GM23338 (cell line): Measurements from ENCODE around the gene NDUFS2. TPM values are rescaled to one million over a fixed set of nuclear protein-coding genes. Genes with fewer than 3 reads are reported as not detected.

Experiments
- ATAC-seq: fragments of 200-7000 bp; cut with Tn5 transposase; 3 replicates; pipeline ENCODE4 v1.9.1; 2020
- DNase-seq: peaks from one replicate; pipeline ENCODE4 v3.0.0-alpha.2; 2015; ENCODE audit warnings: low spot score
- H2AFZ ChIP-seq: fragments of 200-600 bp; sonication (generic); 2 replicates; pipeline ENCODE4 v1.8.0; 2016; ENCODE audit warnings: antibody characterized with exemption, mild to moderate bottlenecking, moderate library complexity
- H3F3A ChIP-seq: fragments of 200-600 bp; sonication (generic); replicated peaks from 2 replicates; pipeline ENCODE4 v1.8.0; 2017; ENCODE audit warnings: antibody characterized with exemption, mixed run types, low read depth
- H3K27ac ChIP-seq: fragments of 200-600 bp; sonication (generic); 2 replicates; pipeline ENCODE4 v1.6.1; 2016; ENCODE audit warnings: low read depth
- H3K27me3 ChIP-seq: fragments of 200-600 bp; sonication (generic); 2 replicates; pipeline ENCODE4 v1.8.0; 2016; ENCODE audit warnings: mild to moderate bottlenecking, mixed run types, moderate library complexity; ENCODE audit not compliant: insufficient read depth
- H3K36me3 ChIP-seq: fragments of 200-600 bp; sonication (generic); 2 replicates; pipeline ENCODE4 v1.8.0; 2016; ENCODE audit warnings: mild to moderate bottlenecking; ENCODE audit not compliant: insufficient read depth
- H3K4me1 ChIP-seq: fragments of 200-600 bp; sonication (generic); 2 replicates; pipeline ENCODE4 v1.8.0; 2016; ENCODE audit warnings: mild to moderate bottlenecking, moderate library complexity; ENCODE audit not compliant: insufficient read depth
- H3K4me2 ChIP-seq: fragments of 200-600 bp; sonication (generic); 2 replicates; pipeline ENCODE4 v1.7.1; 2017; ENCODE audit warnings: mixed run types
- H3K4me3 ChIP-seq: fragments of 200-600 bp; sonication (generic); 2 replicates; pipeline ENCODE4 v1.6.1; 2016; ENCODE audit warnings: mixed run types
- H3K79me2 ChIP-seq: fragments of 200-600 bp; sonication (generic); replicated peaks from 2 replicates; pipeline ENCODE4 v1.8.0; 2017; ENCODE audit warnings: mild to moderate bottlenecking; ENCODE audit not compliant: insufficient read depth
- H3K9me2 ChIP-seq: fragments of 200-600 bp; sonication (generic); 2 replicates; pipeline ENCODE4 v1.8.0; 2017; ENCODE audit not compliant: insufficient read depth
- H4K20me1 ChIP-seq: fragments of 200-600 bp; sonication (generic); replicated peaks from 2 replicates; pipeline ENCODE4 v1.8.0; 2017; ENCODE audit warnings: mild to moderate bottlenecking; ENCODE audit not compliant: insufficient read depth
- H3K27ac Mint-ChIP-seq: 2 replicates; pipeline ENCODE4 v1.8.0; 2020; ENCODE audit warnings: inconsistent platforms, mild to moderate bottlenecking, moderate library complexity, mixed read lengths
- H3K27me3 Mint-ChIP-seq: 3 replicates; pipeline ENCODE4 v1.8.0; 2022; ENCODE audit warnings: low read depth, mild to moderate bottlenecking, moderate library complexity, mixed read lengths, inconsistent platforms; ENCODE audit not compliant: insufficient read depth, poor library complexity
- H3K36me3 Mint-ChIP-seq: 3 replicates; pipeline ENCODE4 v1.8.0; 2021; ENCODE audit warnings: low read depth, mild to moderate bottlenecking, inconsistent platforms, moderate library complexity, mixed read lengths
- H3K4me1 Mint-ChIP-seq: 3 replicates; pipeline ENCODE4 v1.8.0; 2020; ENCODE audit warnings: mild to moderate bottlenecking, inconsistent platforms, mixed read lengths
- H3K4me3 Mint-ChIP-seq: 3 replicates; pipeline ENCODE4 v1.8.0; 2021; ENCODE audit warnings: moderate library complexity, mild to moderate bottlenecking, inconsistent platforms, mixed read lengths
- H3K9me3 Mint-ChIP-seq: 3 replicates; pipeline ENCODE4 v1.8.0; 2020; ENCODE audit warnings: moderate library complexity, mild to moderate bottlenecking, inconsistent platforms, mixed read lengths
- CREB1 ChIP-seq: fragments of 250-450 bp; sonication (Bioruptor Pico); IDR thresholded peaks from 2 replicates; pipeline ENCODE4 v1.5.0; 2020; ENCODE audit warnings: low read depth, mild to moderate bottlenecking, moderate library complexity
- EZH2phosphoT487 ChIP-seq: fragments of 200-600 bp; sonication (generic); IDR thresholded peaks from one replicate; pipeline ENCODE4 v1.8.1; 2018; ENCODE audit warnings: antibody characterized with exemption; ENCODE audit not compliant: unreplicated experiment
- JUNB ChIP-seq: IDR thresholded peaks from one replicate; pipeline ENCODE4 v1.6.1; 2016; ENCODE audit warnings: antibody characterized with exemption; ENCODE audit not compliant: unreplicated experiment
- NANOG ChIP-seq: IDR thresholded peaks from 2 replicates; pipeline ENCODE4 v1.6.1; 2016; ENCODE audit warnings: antibody characterized with exemption, borderline replicate concordance
- POLR2AphosphoS5 ChIP-seq: IDR thresholded peaks from 2 replicates; pipeline ENCODE4 v1.6.1; 2016; ENCODE audit warnings: antibody characterized with exemption, low read depth
- STAT1 ChIP-seq: IDR thresholded peaks from one replicate; pipeline ENCODE4 v1.6.1; 2016; ENCODE audit warnings: antibody characterized with exemption; ENCODE audit not compliant: unreplicated experiment
- ZNF114 ChIP-seq: fragments of 250-450 bp; sonication (Bioruptor Pico); IDR thresholded peaks from 2 replicates; pipeline ENCODE4 v1.5.0; 2020; ENCODE audit warnings: mild to moderate bottlenecking, moderate library complexity
- polyA plus RNA-seq: library from polyadenylated mRNA; unstranded; fragments of >200 nt; fragmentation: Nextera tagmentation; extraction: Ambion mirVana; gene quantifications from 2 replicates; pipeline ENCODE4 v1.2.1, GENCODE V29; 2016
- total RNA-seq: library from RNA; depleted of rRNA; stranded (reverse); fragments of >200 nt; shearing (Covaris generic); gene quantifications from 2 replicates; pipeline ENCODE4 v1.2.3, GENCODE V29; 2014
- TF ChIP-seq, protein P1 (sequence below): fragments of 250-450 bp; sonication (Bioruptor Pico); IDR thresholded peaks from 2 replicates; pipeline ENCODE4 v1.5.0; 2020; ENCODE audit warnings: mild to moderate bottlenecking, moderate library complexity
- TF ChIP-seq, protein P2 (sequence below): IDR thresholded peaks from one replicate; pipeline ENCODE4 v1.6.1; 2018; ENCODE audit warnings: antibody characterized with exemption; ENCODE audit not compliant: unreplicated experiment

The NDUFS2 gene
- total and polyA plus RNA-seq, 2 experiments from 2014 or later: 56.7 to 131 TPM

DNA sequence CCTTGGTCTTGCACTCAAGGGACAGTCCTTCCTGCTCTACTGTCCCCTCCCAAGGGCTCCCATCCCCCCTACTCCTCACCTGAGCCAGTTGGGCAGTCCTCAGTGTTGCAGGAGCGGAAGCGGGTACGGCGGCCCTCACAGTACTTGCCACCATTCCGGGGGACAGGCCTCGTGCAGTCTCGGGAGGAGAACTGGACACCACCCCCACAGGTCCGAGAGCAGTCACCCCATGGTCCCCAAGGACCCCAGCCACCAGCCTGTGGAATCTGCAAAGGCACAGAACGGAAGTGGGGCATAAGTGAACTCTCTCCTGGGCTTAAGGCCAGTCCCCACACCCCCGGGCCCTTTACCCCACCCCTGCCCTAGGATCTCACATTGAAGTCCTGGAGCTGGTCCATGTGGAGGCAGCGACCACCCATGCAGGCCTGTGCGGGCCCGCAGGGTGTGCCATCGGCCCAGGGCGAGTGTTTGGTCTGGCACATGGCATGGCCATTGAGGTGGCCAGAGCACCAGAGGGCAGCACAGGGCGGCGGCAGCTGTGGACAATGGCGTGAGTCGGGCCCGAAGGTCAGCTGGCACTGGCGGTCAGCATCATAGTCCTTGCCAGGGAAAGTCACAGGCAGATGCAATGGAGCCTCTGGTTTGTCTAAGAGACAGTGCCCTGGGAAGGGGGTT is 8.5 kb upstream of the NDUFS2 start (continued):
- TF ChIP-seq, protein P1, sequence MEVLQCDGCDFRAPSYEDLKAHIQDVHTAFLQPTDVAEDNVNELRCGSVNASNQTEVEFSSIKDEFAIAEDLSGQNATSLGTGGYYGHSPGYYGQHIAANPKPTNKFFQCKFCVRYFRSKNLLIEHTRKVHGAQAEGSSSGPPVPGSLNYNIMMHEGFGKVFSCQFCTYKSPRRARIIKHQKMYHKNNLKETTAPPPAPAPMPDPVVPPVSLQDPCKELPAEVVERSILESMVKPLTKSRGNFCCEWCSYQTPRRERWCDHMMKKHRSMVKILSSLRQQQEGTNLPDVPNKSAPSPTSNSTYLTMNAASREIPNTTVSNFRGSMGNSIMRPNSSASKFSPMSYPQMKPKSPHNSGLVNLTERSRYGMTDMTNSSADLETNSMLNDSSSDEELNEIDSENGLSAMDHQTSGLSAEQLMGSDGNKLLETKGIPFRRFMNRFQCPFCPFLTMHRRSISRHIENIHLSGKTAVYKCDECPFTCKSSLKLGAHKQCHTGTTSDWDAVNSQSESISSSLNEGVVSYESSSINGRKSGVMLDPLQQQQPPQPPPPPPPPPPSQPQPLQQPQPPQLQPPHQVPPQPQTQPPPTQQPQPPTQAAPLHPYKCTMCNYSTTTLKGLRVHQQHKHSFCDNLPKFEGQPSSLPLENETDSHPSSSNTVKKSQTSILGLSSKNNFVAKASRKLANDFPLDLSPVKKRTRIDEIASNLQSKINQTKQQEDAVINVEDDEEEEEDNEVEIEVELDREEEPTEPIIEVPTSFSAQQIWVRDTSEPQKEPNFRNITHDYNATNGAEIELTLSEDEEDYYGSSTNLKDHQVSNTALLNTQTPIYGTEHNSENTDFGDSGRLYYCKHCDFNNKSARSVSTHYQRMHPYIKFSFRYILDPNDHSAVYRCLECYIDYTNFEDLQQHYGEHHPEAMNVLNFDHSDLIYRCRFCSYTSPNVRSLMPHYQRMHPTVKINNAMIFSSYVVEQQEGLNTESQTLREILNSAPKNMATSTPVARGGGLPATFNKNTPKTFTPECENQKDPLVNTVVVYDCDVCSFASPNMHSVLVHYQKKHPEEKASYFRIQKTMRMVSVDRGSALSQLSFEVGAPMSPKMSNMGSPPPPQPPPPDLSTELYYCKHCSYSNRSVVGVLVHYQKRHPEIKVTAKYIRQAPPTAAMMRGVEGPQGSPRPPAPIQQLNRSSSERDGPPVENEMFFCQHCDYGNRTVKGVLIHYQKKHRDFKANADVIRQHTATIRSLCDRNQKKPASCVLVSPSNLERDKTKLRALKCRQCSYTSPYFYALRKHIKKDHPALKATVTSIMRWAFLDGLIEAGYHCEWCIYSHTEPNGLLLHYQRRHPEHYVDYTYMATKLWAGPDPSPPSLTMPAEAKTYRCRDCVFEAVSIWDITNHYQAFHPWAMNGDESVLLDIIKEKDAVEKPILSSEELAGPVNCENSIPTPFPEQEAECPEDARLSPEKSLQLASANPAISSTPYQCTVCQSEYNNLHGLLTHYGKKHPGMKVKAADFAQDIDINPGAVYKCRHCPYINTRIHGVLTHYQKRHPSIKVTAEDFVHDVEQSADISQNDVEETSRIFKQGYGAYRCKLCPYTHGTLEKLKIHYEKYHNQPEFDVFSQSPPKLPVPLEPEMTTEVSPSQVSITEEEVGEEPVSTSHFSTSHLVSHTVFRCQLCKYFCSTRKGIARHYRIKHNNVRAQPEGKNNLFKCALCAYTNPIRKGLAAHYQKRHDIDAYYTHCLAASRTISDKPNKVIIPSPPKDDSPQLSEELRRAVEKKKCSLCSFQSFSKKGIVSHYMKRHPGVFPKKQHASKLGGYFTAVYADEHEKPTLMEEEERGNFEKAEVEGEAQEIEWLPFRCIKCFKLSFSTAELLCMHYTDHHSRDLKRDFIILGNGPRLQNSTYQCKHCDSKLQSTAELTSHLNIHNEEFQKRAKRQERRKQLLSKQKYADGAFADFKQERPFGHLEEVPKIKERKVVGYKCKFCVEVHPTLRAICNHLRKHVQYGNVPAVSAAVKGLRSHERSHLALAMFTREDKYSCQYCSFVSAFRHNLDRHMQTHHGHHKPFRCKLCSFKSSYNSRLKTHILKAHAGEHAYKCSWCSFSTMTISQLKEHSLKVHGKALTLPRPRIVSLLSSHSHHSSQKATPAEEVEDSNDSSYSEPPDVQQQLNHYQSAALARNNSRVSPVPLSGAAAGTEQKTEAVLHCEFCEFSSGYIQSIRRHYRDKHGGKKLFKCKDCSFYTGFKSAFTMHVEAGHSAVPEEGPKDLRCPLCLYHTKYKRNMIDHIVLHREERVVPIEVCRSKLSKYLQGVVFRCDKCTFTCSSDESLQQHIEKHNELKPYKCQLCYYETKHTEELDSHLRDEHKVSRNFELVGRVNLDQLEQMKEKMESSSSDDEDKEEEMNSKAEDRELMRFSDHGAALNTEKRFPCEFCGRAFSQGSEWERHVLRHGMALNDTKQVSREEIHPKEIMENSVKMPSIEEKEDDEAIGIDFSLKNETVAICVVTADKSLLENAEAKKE (CRISPR knock-in tag): no peak
- TF ChIP-seq NANOG (no peak), ZNF114 (CRISPR knock-in tag) (no peak), STAT1 (no peak)

DNA sequence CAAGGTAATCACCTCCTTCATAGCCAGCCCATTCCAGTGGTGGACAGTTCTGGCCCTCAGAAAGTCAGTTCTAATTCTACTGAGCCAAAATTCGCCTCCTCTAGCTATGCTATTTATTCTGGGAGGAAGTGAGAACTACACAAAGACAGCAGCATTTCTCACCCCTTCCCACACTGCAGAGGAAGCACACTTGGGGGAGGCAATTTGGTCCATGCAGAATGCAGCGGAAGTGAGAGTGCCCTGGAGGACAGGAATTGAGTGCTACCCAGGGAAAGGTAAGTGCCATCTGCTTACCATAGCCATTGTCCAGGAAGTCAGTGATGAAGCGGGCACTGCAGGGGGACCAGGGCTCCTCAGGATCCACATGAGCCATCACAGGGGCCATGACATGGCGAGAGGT is 7.0 kb upstream of the NDUFS2 start:
- Histone ChIP-seq H3F3A (peaks cover 12% of the 10 kb centered on the region; the same call in 1 of the 2 replicates), H3K4me3 (no peak overlapping the region), H4K20me1 (no peaks in the 10 kb centered on the region), H3K79me2 (no peaks in the 10 kb centered on the region), H3K36me3 (no peaks in the 10 kb centered on the region), H3K4me2 (no peak overlapping the region), H3K4me1 (peaks cover 41% of the 10 kb centered on the region), H3K9me2 (no peaks in the 10 kb centered on the region), H3K27ac (no peak overlapping the region), H3K27me3 (no peaks in the 10 kb centered on the region), H2AFZ (no peak overlapping the region)
- H3K27ac Mint-ChIP-seq: no peak overlapping the region
- no peak for DNase-seq
- peaks cover 47% of the 10 kb centered on the region for H3K4me1 Mint-ChIP-seq
- peaks cover 13% of the 10 kb centered on the region for H3K27me3 Mint-ChIP-seq
- H3K36me3 Mint-ChIP-seq: peaks cover 11% of the 10 kb centered on the region; the same call in 2 of the 3 replicates
- H3K9me3 Mint-ChIP-seq: no peaks in the 10 kb centered on the region; the same call in 2 of the 3 replicates
- no peak overlapping the region for H3K4me3 Mint-ChIP-seq
- no peak for TF ChIP-seq POLR2AphosphoS5
- TF ChIP-seq CREB1 (CRISPR knock-in tag): no peak
- no peak for TF ChIP-seq EZH2phosphoT487
- no peak for TF ChIP-seq ZNF114 (CRISPR knock-in tag)
- TF ChIP-seq, protein P2, sequence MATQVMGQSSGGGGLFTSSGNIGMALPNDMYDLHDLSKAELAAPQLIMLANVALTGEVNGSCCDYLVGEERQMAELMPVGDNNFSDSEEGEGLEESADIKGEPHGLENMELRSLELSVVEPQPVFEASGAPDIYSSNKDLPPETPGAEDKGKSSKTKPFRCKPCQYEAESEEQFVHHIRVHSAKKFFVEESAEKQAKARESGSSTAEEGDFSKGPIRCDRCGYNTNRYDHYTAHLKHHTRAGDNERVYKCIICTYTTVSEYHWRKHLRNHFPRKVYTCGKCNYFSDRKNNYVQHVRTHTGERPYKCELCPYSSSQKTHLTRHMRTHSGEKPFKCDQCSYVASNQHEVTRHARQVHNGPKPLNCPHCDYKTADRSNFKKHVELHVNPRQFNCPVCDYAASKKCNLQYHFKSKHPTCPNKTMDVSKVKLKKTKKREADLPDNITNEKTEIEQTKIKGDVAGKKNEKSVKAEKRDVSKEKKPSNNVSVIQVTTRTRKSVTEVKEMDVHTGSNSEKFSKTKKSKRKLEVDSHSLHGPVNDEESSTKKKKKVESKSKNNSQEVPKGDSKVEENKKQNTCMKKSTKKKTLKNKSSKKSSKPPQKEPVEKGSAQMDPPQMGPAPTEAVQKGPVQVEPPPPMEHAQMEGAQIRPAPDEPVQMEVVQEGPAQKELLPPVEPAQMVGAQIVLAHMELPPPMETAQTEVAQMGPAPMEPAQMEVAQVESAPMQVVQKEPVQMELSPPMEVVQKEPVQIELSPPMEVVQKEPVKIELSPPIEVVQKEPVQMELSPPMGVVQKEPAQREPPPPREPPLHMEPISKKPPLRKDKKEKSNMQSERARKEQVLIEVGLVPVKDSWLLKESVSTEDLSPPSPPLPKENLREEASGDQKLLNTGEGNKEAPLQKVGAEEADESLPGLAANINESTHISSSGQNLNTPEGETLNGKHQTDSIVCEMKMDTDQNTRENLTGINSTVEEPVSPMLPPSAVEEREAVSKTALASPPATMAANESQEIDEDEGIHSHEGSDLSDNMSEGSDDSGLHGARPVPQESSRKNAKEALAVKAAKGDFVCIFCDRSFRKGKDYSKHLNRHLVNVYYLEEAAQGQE: no peak
- no peak for TF ChIP-seq JUNB
- no peak for ATAC-seq
